HUDEP-2 (cell line): ENCODE results near the gene GTF2B.
"Not testable (repeated sequence)": the region's sequence is repeated elsewhere in the genome, so short reads cannot be mapped to it uniquely, and the experiment has no call there.

ENCODE experiments used
- DNase-seq, 76 experiments: peaks; one replicate each; lab custom pipeline; 2025; ENCODE audit not compliant: unreplicated experiment in 76 of 76; lab: John Stamatoyannopoulos, UW

GTF2B gene, protein sequence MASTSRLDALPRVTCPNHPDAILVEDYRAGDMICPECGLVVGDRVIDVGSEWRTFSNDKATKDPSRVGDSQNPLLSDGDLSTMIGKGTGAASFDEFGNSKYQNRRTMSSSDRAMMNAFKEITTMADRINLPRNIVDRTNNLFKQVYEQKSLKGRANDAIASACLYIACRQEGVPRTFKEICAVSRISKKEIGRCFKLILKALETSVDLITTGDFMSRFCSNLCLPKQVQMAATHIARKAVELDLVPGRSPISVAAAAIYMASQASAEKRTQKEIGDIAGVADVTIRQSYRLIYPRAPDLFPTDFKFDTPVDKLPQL

DNA sequence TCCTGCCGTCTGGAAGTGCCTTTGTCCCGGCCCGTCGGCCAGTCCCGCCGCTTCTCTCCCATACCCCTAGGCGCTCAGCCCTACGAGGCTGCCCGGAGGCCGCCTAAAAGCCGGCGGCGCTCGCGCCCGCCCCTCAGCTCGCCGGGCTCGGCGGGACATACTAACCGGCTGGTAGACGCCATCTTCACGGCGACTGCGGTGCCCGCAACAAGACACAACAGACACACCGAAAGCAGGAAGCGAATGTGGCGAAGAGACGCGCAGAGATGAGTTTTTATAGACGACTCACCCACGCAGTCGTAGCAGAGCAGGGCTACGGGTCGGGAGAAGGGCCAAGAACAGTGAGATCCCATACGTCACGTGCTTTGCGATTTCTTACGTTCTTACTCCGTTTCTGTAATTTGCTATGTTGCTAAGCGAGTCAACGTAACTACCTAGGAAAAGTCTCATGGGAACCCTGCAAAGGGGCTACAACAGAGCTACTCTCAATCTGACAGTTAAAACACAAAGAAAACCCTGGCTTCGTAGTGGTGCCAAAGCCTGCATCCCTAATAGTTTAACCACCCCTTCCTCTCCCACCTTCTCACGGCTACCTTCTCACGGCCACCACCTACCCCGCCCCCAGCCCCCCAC is at the start of gene GTF2B:
GTF2B (minus strand) TSS at position 250 of the 633 bp plus-strand sequence; CDS start at position 182, 68 bp downstream.
- peak; percentile 31 to 95 (median 82) for DNase-seq

DNA sequence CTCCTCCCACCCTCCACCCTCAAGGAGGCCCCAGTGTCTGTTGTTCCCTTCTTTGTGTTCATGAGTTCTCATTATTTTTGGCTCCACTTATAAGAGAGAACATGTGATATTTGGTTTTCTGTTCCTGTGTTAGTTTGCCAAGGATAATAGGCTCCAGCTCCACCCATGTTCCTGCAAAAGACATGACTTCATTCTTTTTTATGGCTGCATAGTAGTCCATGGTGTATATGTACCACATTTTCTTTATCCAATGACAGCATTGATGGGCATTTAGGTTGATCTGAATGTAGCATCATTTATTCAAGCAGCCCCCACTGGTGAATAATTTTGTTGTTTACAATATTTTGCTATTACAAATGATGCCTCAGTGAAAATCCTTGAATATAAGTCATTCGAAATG is 47.2 kb upstream of the GTF2B start:
- not testable (repeated sequence) for DNase-seq

DNA sequence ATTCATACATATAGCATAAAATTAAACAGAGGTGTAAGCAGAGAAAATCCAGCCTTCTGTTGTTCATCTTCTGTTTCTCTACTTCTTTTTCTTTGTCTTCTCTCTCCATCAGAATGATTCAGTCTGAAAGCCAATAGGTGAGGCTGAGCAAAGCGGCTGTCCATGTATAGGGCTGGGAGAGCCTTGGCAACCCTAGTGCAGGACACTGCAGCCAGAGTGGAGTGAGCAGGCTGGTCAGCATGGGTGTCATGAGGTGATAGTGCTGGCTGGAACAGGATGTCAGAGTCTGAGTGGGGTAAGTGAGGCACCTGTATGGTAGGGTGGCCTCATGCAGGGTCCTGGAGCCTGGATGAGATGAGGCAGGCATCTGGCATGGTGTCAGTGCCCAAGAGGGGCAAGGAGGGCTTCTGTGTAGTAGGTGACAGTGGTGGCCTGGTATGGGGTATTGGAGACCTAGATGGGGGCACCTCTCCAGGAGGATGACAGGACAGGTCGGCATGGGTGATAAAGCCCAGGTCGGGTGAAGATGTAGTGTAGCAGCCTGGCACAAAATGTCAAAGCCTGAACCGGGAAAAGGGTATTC is 45.5 kb upstream of the GTF2B start:
- no peak for DNase-seq

DNA sequence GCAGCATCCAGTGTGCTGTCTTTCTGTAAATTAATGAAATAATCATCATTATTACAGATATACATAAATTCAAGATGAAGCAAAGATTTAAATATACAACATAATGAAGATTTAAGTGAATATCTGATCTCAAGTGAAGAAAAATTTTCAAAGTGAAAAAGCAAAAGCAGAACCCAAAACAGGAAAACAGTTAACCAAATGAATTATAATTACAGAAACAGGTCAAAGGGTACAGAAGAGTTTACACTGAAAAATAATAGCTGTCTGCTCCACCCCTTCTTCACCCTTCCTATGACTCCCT is 44.8 kb upstream of the GTF2B start:
- DNase-seq, result no peak

DNA sequence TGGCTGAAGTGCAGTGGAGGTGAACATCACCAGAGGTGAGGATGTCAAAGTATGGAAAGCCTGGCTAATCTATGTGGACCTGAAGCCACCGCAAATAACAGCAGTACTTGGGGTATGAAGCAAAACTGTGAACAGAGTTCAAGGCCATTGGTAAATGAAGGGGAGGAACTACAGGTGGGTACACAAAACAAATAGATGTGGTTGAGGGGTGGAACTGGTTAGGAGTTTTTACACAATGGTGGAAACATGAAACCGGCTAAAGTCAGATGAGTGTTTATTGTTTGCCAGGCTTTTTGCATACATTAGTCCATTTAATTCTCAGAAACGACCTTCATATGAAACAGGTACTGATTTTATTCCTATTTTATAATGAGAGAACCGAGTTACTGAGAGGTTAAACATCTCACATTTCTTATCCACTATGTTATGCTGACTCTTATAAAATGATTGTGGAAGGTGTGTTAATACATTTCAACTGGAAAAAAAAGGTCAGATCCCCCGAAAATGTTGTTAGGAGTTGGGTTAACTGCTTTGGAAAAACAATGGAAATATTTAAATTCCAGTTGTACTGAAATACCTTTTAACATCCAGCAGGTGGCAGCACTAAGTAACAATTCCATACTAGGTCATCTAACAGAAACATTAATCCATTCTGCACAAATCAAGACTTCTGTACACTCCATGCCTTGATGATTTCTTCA is 44.3 kb upstream of the GTF2B start:
- peak in 13 of 76 experiments; percentile 1 to 21 (median 3) for DNase-seq

DNA sequence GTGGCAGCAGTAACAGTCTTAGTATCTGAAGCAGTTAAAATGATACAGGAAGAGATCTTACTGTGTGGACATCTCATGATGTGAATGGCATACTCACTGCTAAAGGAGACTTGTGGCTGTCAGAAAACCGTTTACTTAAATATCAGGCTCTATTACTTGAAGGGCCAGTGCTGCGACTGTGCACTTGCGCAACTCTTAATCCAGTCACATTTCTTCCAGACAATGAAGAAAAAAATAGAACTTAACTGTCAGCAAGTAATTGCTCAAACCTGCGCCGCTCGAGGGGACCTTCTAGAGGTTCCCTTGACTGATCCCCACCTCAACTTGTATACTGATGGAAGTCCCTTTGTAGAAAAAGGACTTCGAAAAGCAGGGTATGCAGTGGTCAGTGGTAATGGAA is 38.8 kb upstream of the GTF2B start:
- not testable (repeated sequence) for DNase-seq

DNA sequence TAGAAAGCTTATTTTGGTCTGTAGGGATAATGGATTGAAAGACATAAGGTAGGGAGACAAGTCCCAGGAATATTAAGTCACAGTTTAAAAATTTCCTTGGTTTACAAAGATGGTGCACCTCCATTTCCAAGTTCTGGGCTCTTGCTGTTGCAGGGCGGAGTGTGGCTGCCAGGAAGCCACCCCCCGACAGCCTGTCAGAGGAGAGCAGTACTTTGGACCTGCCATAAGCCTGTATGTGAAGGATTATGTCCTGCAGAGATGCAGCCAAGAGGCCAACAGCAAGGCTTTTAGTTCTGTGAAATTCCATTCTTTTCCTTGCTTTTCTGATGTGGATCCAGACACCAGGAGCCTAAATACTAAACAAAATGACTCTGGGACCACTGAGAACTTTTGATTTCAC is 31.9 kb upstream of the GTF2B start:
- no peak for DNase-seq

DNA sequence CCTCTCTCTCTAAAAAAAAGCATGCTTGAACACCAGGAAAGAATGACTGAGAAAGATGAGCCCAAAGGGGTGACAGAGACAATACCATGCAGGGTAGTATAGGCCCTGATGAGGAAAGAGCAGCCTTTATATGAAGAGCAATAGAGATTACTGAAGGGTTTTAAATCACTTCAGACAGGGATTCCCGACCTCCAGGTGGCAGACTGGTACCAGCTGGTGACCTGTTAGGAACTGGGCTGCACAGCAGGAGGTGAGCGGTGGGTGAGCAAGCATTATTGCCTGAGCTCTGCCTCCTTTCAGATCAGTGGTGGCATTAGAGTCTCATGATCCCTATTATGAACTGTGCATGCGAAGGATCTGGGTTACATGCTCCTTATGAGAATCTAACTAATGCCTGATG is 30.8 kb upstream of the GTF2B start:
- DNase-seq, result no peak

DNA sequence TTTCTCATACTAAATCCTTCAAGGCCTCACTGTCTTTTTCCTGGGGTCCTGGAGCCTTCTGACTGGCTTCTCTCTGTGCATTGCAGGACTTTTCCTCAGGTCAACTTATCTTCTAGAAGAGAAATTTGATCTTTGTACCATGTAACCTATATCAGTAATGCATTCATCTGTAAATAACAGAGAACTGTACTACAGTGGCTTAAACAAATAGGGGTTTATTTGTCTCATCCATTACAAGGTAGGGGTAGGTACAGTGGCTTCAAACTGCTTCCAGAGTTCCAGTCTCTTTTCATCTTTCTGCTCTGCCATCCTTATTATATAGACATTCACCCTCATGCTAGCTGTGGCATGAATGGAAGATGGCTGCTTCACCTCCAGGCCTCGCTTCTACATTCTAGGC is 29.5 kb upstream of the GTF2B start:
- no peak for DNase-seq

DNA sequence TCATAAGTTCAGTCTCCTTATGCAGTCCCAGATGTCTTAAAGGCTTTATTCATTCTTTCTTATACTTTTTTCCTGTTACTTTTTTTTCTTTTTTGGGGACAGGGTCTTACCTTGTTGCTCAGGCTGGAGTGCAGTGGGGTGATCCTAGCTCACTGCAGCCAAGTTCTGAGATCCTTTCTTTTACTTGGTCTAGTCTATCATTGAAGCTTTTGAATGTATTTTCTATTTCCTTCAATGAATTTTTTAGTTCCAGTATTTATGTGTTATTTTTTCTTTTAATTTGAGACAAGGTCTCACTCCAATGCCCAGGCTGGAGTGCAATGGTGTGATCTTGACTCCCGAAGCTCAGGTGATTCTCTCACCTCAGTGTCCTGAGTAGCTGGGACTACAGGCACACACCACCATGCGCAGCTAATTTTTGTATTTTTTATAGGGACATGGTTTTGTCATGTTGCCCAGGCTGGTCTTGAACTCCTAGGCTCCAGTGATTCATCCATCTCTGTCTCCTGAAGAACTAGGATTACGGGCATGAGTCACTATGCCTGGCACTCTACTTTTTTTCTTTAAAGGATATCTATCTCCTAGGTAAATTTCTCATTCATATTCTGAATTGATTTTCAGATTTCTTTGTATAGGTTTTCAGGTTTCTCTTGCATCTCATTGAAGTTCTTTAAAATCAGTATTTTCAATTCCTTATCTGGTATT is 26.1 kb upstream of the GTF2B start:
- no peak for DNase-seq

DNA sequence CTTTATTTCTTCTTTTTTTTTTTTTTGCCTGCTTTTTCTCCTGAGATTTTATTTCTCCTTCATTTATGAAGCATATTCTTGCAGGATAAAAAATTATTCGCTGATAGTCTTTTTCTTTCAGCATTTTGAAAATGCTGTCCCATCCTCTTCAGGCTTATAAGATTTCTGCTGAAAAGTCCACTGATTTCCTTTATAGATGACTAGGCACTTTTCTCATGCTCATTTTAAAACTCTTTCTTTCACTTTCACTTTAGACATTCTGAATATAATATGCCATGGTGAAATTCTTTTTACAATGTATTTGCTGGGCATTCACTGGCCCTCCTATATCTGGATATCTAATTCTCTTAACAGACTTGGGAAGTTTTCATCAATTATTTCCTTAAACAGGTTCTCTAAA is 25.5 kb upstream of the GTF2B start:
- DNase-seq, result no peak

DNA sequence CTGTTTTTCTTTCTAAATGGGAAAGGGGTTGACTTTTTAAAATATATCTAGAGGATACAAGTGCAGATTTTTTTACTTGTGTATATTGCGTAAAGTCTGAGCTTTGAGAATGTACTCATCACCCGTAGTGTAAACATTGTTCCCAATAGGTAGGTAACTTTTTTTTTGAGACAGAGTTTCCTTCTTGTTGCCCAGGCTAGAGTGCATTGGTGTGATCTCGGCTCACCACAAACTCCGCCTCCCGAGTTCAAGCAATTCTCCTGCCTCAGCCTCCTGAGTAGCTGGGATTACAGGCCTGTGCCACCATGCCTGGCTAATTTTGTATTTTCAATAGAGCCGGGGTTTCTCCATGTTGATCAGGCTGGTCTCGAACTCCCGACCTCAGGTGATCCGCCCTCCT is 20.4 kb upstream of the GTF2B start:
- DNase-seq, result not testable (repeated sequence)

DNA sequence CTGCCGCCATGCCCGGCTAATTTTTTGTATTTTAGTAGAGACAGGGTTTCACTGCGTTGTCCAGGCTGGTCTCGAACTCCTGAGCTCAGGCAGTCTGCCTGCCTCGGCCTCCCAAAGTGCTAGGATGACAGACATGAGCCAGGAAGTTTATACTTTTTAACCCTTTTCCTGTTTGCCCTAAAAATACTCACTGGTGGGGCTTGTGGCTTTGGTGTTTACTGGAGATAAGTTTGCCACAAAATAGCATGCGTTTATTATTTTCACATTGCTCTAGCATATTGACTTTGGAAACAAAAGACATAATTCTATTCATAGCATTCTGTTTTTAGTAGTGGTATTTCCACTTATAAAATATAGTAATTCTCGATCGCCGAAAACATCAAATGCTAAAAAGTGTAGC is 19.8 kb upstream of the GTF2B start:
- no peak for DNase-seq

DNA sequence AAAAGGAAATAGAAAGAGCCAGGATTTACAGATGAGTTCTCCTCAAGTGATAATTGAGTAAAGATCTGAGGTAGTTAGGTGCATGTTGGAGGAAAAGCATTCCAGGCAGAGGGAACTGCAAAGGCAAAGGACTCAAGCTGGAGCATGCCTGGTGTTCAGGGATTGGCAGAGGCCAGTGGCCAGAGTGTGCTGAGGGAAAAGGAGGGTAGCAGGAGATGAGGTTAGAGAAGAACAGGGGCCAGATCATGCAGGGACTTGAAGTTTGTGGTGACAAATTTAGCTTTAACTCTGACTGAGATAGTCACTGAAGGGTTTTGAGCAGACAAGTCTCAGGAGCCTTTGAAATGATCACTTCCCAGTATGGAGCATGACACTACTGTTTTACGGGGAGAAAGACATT is 19.0 kb upstream of the GTF2B start:
- DNase-seq, result no peak

DNA sequence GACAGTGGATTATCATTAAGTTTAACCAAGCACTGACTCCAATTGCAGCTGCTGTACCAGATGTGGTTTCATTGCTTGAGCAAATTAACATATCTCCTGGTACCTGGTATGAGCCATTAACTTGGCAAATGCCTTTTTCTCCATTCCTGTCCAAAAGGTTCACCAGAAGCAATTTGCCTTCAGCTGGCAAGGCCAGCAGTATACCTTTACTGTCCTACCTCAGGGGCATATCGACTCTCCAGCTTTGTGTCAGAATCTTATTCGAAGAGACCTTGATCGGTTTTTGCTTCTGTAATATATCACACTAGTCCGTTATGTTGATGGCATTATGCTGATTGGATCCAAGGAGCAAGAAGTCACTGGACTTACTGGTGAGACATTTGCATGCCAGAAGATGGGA is 9.5 kb upstream of the GTF2B start:
- no peak for DNase-seq

DNA sequence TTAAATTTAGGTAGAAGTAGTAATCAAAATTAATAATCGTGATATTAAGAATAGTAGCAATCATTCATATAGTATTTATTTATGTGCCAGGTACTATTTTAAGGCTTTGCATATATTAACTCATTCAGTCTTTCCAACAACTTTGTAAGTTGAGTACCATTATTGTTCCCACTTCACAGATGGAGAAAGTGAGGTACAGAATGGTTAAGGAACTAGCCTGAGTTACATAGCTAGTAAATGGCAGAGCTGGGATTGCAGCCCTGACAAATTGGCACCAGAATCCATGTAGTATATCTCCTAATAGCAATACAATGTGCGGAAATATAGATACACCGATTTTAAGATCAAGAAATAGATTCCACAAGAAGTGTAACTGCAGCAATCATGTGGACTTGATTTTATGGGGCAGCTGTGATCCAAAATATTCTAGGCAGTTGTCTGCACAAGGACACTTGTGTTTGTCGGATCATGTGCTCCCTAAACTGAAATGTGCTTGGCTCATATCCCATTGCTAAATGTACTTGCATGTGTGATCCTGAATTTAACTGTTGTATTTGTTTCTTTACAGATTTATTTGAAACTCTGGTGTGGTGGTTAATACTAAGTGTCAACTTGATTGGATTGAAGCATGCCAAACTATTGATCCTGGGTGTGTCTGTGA is 5.8 kb upstream of the GTF2B start:
- DNase-seq, result no peak

DNA sequence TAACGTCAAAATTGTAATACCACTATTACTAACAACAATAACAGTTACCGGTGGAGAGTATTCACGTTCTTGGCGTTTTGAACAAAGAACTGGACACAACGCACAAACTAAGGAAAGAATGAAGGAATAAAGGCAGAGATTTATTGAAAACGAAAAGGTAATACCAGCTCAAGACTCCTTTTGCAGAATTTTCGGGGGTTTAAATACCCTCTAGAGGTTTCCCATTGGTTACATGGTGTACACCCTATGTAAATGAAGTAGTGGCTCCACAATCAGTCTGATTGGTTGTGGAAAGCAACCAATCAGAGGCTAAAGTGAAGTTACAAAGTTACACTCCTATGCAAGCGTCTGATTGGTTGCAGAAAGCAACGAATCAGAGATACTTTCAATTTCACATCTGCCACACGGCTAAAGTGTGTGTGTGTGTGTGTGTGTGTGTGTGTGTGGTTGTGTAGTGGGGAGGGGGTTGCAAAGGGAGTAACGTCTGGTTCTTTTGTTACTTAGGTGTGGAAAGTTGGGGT is 1.1 kb upstream of the GTF2B start:
- DNase-seq, result peak in 13 of 76 experiments; percentile 5 to 55 (median 17)

DNA sequence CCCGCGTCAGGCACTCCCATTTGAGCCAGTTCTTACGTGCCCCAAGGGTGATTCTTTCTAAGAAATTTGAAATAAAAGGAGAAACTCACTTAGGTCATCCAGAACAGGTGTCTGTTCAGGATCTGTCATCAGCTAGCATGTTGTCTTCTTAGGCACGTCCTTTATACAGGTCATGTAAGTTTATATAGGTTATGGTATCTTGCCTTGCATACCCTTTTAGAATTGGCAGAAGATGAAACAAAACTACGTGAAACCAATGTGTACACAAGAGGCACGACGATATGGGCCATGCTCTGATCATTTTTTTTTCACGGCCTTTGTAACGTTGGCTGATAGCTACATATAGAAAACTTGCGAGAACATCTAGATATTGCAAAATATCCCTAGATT is 579 bp upstream of the GTF2B start:
- DNase-seq, result peak in 1 of 76 experiments; percentile 36

DNA sequence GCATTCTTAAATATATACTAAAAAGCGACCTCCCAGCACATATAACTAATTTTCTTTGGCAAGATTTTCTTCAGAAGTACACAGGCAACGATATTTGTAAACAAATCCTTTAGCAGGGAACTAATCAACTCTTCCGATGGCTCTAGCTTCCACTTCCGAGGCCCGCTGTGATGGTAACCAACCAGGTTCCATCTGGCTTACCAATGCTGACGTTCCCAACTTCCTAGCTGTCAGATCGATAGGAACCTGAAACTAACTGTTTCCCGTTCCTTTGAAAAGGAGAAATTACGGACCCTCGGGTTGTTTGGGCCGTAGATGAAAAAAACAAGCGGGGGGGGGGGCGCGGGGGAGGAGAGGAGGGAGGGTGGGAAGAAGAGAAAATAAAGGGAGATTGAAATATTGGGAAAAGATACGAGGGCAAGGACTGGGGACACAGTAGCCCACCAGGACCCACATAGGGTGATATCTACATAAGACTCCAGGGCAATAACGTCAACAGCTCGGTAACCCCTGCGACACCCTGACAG is 513 bp downstream of the GTF2B start:
- DNase-seq, result peak in 8 of 76 experiments; percentile 5 to 16 (median 9)

DNA sequence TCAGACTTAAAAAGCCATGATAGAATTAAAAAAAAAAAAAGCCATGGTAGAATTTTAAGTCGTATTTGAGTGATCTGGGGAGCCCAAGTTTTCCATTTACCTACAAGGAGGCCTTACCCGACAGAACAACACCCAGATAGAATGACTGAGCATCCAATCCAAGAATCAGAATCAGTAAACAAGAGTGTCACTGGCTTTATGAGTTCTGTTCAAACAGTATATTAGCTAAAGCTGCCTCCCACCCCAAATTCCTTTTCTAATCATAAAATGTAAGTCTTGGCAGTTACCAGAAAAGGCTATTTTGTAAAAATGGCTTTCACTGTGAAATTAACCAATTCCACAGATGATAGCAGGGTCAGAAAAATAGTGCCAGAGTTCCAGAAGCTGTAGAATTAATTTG is 1.2 kb downstream of the GTF2B start:
- no peak for DNase-seq
